Stimulated activated CD4-positive, alpha-beta T cell treated with anti-CD3 and anti-CD28 coated beads, Interleukin-2, amount 100 ng/mL, for 4 hours (primary cell): ENCODE data around the gene MYL2.
"Not testable (repeated sequence)": the region's sequence is repeated elsewhere in the genome, so short reads cannot be mapped to it uniquely, and the experiment has no call there.

ENCODE experiments used
- DNase-seq: peaks from one replicate; pipeline ENCODE4 v3.0.0-alpha.2; 2020; ENCODE audit warnings: low read depth

Gene MYL2

GRCh38 chr12:110920324-110920910 is at the start of gene MYL2:
MYL2 (minus strand) TSS chr12:110920579; CDS start chr12:110920529, 50 bp downstream.
- no peak for DNase-seq

- DNase-seq = no peak
These were observed 45.8 kb upstream of the MYL2 start for GRCh38 chr12:110966081-110966760.

- DNase-seq = no peak
These were observed 45.2 kb upstream of the MYL2 start for GRCh38 chr12:110965574-110965973.

GRCh38 chr12:110960795-110961194 is 40.4 kb upstream of the MYL2 start:
- no peak for DNase-seq

- no peak for DNase-seq
These were observed 37.3 kb upstream of the MYL2 start for GRCh38 chr12:110957652-110958051.

- no peak for DNase-seq
These were observed 36.8 kb upstream of the MYL2 start for GRCh38 chr12:110957159-110957558.

GRCh38 chr12:110950867-110951266 is 30.5 kb upstream of the MYL2 start:
- not testable (repeated sequence) for DNase-seq

- not testable (repeated sequence) for DNase-seq
These were observed 30.1 kb upstream of the MYL2 start for GRCh38 chr12:110950466-110950865.

- DNase-seq = no peak
These were observed 27.7 kb upstream of the MYL2 start for GRCh38 chr12:110948041-110948440.

GRCh38 chr12:110943373-110943772 is 23.0 kb upstream of the MYL2 start:
- DNase-seq = no peak

- no peak for DNase-seq
These were observed 21.0 kb upstream of the MYL2 start for GRCh38 chr12:110941391-110941790.

GRCh38 chr12:110940933-110941332 is 20.6 kb upstream of the MYL2 start:
- DNase-seq = no peak

GRCh38 chr12:110940296-110940695 is 19.9 kb upstream of the MYL2 start:
- DNase-seq = no peak

GRCh38 chr12:110937104-110937641 is 16.8 kb upstream of the MYL2 start:
- DNase-seq = peak; percentile 31

- DNase-seq = no peak
These were observed 16.2 kb upstream of the MYL2 start for GRCh38 chr12:110936367-110937103.

GRCh38 chr12:110935588-110935987 is 15.2 kb upstream of the MYL2 start:
- no peak for DNase-seq

GRCh38 chr12:110934093-110934852 is 13.9 kb upstream of the MYL2 start:
- no peak for DNase-seq

GRCh38 chr12:110933326-110933974 is 13.1 kb upstream of the MYL2 start:
- DNase-seq = no peak

GRCh38 chr12:110932046-110932445 is 11.7 kb upstream of the MYL2 start:
- no peak for DNase-seq

GRCh38 chr12:110931315-110931728 is 10.9 kb upstream of the MYL2 start:
- no peak for DNase-seq
